ENCODE data around the gene HARBI1. TPM values are rescaled to one million over a fixed set of nuclear protein-coding genes. Genes with fewer than 3 reads are reported as not detected.
A peak's percentile ranks its signal among the peaks of the same experiment; 100 is the strongest.

The HARBI1 gene, protein sequence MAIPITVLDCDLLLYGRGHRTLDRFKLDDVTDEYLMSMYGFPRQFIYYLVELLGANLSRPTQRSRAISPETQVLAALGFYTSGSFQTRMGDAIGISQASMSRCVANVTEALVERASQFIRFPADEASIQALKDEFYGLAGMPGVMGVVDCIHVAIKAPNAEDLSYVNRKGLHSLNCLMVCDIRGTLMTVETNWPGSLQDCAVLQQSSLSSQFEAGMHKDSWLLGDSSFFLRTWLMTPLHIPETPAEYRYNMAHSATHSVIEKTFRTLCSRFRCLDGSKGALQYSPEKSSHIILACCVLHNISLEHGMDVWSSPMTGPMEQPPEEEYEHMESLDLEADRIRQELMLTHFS
- 7.3 and 8.5 TPM in 2 replicates for total RNA-seq (2011; cell fraction: chromatin; rRNA removed; ENCODE audit: low replicate concordance)
- total RNA-seq (2011; cell fraction: nucleolus; rRNA removed) = 6.8 and 8.2 TPM in 2 replicates
- total RNA-seq (2011; cell fraction: nucleoplasm; rRNA removed) = 6.0 and 6.3 TPM in 2 replicates
- 4.1 and 4.3 TPM in 2 replicates for total RNA-seq (2014; rRNA removed)
- 5.6 and 6.0 TPM in 2 replicates for total RNA-seq (2014; rRNA removed; fragmentation: Illumina TruSeq; extraction: Trizol)
- 4.9 and 6.9 TPM in 2 replicates for total RNA-seq (2015; rRNA removed; fragmentation: Illumina TruSeq; extraction: Trizol)
- 5.5 and 5.8 TPM in 2 replicates for total RNA-seq (2021)
- polyA plus RNA-seq (2011; rRNA removed) = 4.7 and 5.5 TPM in 2 replicates
- 4.9 and 5.5 TPM in 2 replicates for polyA plus RNA-seq (2011; cell fraction: cytosol; rRNA removed)
- polyA plus RNA-seq (2011; cell fraction: nucleus; rRNA removed) = 3.5 and 4.0 TPM in 2 replicates
- polyA plus RNA-seq (2012) = 5.9 and 6.1 TPM in 2 replicates
- 5.3 and 6.0 TPM in 2 replicates for polyA plus RNA-seq (2014; fragmentation: Illumina TruSeq; extraction: Trizol)
- polyA plus RNA-seq (2014; fragmentation: Nextera tagmentation; extraction: Ambion mirVana) = 1 to 10 TPM; 6.0 to 8.4 TPM
- polyA plus RNA-seq (2014; rRNA removed) = 3.5 and 6.1 TPM in 2 replicates
- 6.3 and 6.9 TPM in 2 replicates for polyA minus RNA-seq (2011; rRNA and poly(A)+ RNA removed)
- polyA minus RNA-seq (2011; cell fraction: cytosol; rRNA and poly(A)+ RNA removed) = 2.4 and 3.1 TPM in 2 replicates
- polyA minus RNA-seq (2011; cell fraction: nucleus; rRNA and poly(A)+ RNA removed) = 2.4 and 3.6 TPM in 2 replicates
- Bru-seq, nascent RNA = percentile 55 among the genes with signal in this experiment
- BruChase-seq, experiment 1, labeled RNA remaining after a 2-hour chase = percentile 56 among the genes with signal in this experiment
- BruChase-seq, experiment 2, labeled RNA remaining after a 6-hour chase = percentile 54 among the genes with signal in this experiment
- long read RNA-seq, experiment 1, transcript HARBI1-201 (3 exons, 1,967 nt) = major isoform, 16 of 23 reads
- long read RNA-seq, experiment 1, partial matches to known transcripts = 0 of 23 reads
- long read RNA-seq, experiment 1, other reads (novel, unspliced or antisense) = 7 of 23 reads
- long read RNA-seq, experiment 2, partial matches to known transcripts = 1 of 6 reads
- long read RNA-seq, experiment 2, other reads (novel, unspliced or antisense) = 2 of 6 reads
- long read RNA-seq, experiment 3, transcript HARBI1-201 (3 exons, 1,967 nt) = major isoform, 7 of 10 reads
- long read RNA-seq, experiment 3, partial matches to known transcripts = 1 of 10 reads
- long read RNA-seq, experiment 3, other reads (novel, unspliced or antisense) = 1 of 10 reads

GRCh38 chr11:46617134-46617971 is at the start of gene HARBI1, which contains the start of gene ATG13:
Gene HARBI1 (minus strand): TSS chr11:46617227. CDS start chr11:46616237, 990 bp downstream.
Gene ATG13 (plus strand): TSS chr11:46617553. CDS start chr11:46644292, 26,739 bp downstream.
- FAIRE-seq = peak; percentile 49
- H3K27me3 ChIP-seq (ENCODE audit: control insufficient read depth in 2 of 2, insufficient read depth in 2 of 2, low read length in 2 of 2) = no peaks in the 10 kb centered on the region
- BruUV-seq (replicated peaks) = TSS peak; percentile 81
- no peak for TF ChIP-seq SMARCE1 (IDR thresholded peaks at IDR 0.05)
- TF ChIP-seq, protein P1, sequence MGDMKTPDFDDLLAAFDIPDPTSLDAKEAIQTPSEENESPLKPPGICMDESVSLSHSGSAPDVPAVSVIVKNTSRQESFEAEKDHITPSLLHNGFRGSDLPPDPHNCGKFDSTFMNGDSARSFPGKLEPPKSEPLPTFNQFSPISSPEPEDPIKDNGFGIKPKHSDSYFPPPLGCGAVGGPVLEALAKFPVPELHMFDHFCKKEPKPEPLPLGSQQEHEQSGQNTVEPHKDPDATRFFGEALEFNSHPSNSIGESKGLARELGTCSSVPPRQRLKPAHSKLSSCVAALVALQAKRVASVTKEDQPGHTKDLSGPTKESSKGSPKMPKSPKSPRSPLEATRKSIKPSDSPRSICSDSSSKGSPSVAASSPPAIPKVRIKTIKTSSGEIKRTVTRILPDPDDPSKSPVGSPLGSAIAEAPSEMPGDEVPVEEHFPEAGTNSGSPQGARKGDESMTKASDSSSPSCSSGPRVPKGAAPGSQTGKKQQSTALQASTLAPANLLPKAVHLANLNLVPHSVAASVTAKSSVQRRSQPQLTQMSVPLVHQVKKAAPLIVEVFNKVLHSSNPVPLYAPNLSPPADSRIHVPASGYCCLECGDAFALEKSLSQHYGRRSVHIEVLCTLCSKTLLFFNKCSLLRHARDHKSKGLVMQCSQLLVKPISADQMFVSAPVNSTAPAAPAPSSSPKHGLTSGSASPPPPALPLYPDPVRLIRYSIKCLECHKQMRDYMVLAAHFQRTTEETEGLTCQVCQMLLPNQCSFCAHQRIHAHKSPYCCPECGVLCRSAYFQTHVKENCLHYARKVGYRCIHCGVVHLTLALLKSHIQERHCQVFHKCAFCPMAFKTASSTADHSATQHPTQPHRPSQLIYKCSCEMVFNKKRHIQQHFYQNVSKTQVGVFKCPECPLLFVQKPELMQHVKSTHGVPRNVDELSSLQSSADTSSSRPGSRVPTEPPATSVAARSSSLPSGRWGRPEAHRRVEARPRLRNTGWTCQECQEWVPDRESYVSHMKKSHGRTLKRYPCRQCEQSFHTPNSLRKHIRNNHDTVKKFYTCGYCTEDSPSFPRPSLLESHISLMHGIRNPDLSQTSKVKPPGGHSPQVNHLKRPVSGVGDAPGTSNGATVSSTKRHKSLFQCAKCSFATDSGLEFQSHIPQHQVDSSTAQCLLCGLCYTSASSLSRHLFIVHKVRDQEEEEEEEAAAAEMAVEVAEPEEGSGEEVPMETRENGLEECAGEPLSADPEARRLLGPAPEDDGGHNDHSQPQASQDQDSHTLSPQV (IDR thresholded peaks at IDR 0.05) = no peak
- no peak for TF ChIP-seq SETDB1 (IDR thresholded peaks at IDR 0.05; ENCODE audit: low read length)
- peak; percentile 46; the same call in 1 of the 2 replicates for TF ChIP-seq RNF2 (IDR thresholded peaks at IDR 0.05)
- TF ChIP-seq ZFP1 (CRISPR knock-in tag; IDR thresholded peaks at IDR 0.05) = no peak
- TF ChIP-seq GTF2A2 (tag; IDR thresholded peaks at IDR 0.05) = no peak
- TF ChIP-seq RFX5 (IDR thresholded peaks at IDR 0.05; ENCODE audit: low read depth, low read length) = no peak
- no peak for TF ChIP-seq ZC3H11A (IDR thresholded peaks at IDR 0.05; ENCODE audit: low read depth, low read length)
- no peak for TF ChIP-seq HDAC3 (IDR thresholded peaks at IDR 0.05; ENCODE audit: borderline replicate concordance, partially characterized antibody)

More at GRCh38 chr11:46617134-46617971, at the start of gene HARBI1, which contains the start of gene ATG13:
- Histone ChIP-seq H3K4me2 (ENCODE audit: insufficient read depth, low read length) (peak within 1 kb of the TSS; percentile 99), H3K9me1 (ENCODE audit: control insufficient read depth, insufficient read depth, low read length) (no peaks in the 10 kb centered on the region), H3K36me3 (ENCODE audit: control insufficient read depth, insufficient read depth, low read length) (peaks cover 15% of the 10 kb centered on the region; the same call in 2 of the 3 replicates), H3K79me2 (ENCODE audit: control insufficient read depth, insufficient read depth, low read length) (peaks cover 56% of the 10 kb centered on the region), H2AFZ (ENCODE audit: low read depth, low read length) (peak within 1 kb of the TSS; percentile 98), H3K4me1 (replicated peaks in 1 of 2; ENCODE audit: control insufficient read depth in 2 of 2, insufficient read depth in 2 of 2, low read length in 2 of 2) (peaks cover 15 to 16% of the 10 kb centered on the region in 2 experiments; a peak in 4 of 5 replicates), H3K9me3 (replicated peaks; ENCODE audit: control insufficient read depth, insufficient read depth, low read depth, low read length) (no peaks in the 10 kb centered on the region), H3K4me3 (peak within 1 kb of the TSS; percentile 99), H3K27ac (ENCODE audit: extremely low read depth, low read depth, low read length) (peak within 1 kb of the TSS; percentile 100), H4K20me1 (replicated peaks; ENCODE audit: control insufficient read depth, insufficient read depth, low read length) (no peaks in the 10 kb centered on the region), H3K9ac (ENCODE audit: insufficient read depth in 1 of 2, low read depth in 2 of 2, low read length in 2 of 2) (peak within 1 kb of the TSS; percentile 100)
- intact Hi-C loops (cut with micrococcal nuclease) = loop anchor here (2.0 to 5.0 kb wide), 4 partner anchors 21 to 230 kb away; no protein-coding TSS in a partner anchor
- ChIA-PET CTCF (ENCODE audit: low intra/inter-chr PET ratio) (interaction anchor here (0.5 to 2.7 kb wide), 4 partner anchors 27 to 127 kb away, joined by 3 to 7 read pairs (median 4); no protein-coding TSS in a partner anchor), POLR2A (interaction anchor here (0.6 to 2.0 kb wide), 16 partner anchors 11 to 708 kb away, joined by 3 to 12 read pairs (median 4); partner anchors contain the start of genes AMBRA1 and ZNF408)
- ATAC-seq (peak; percentile 92), DNase-seq (ENCODE audit: extremely low read depth in 1 of 4, low spot score in 3 of 4) (peak; percentile 89 to 92 (median 91))
- under 1% methylated on average over 60 of the region's 72 CpGs for WGBS (ENCODE audit: insufficient coverage, low coverage, missing lambda C conversion rate)
- in situ Hi-C loops (cut with MboI) = no loop called here

Data from K562 (cell line).